CD1c-positive myeloid dendritic cell (primary cell): Measurements from ENCODE around the gene TYW5.
A peak's percentile ranks its signal among the peaks of the same experiment; 100 is the strongest.

Experiments used
- DNase-seq: peaks from one replicate; pipeline ENCODE4 v3.0.0-alpha.2; 2016; ENCODE audit errors: extremely low spot score

TYW5 gene

GRCh38 chr2:199975273-199975895, 20.1 kb upstream of the TYW5 start:
- no peak for DNase-seq

- peak; percentile 10 for DNase-seq
These were observed 18.4 kb upstream of the TYW5 start for GRCh38 chr2:199973703-199974102.

- DNase-seq: no peak
These were observed 16.9 kb upstream of the TYW5 start for GRCh38 chr2:199972088-199972626.

- DNase-seq: no peak
These were observed 12.8 kb upstream of the TYW5 start for GRCh38 chr2:199968126-199968525.

- DNase-seq: no peak
These were observed 11.7 kb upstream of the TYW5 start for GRCh38 chr2:199966976-199967375.

- no peak for DNase-seq
These were observed 11.1 kb upstream of the TYW5 start for GRCh38 chr2:199966405-199966804.

- no peak for DNase-seq
These were observed 6.9 kb upstream of the TYW5 start for GRCh38 chr2:199962203-199962602.

- DNase-seq: no peak
These were observed 2.7 kb upstream of the TYW5 start for GRCh38 chr2:199958014-199958413.

- no peak for DNase-seq
These were observed 730 bp upstream of the TYW5 start for GRCh38 chr2:199956062-199956380.

GRCh38 chr2:199955007-199955338, 318 bp downstream of the TYW5 start:
- DNase-seq: no peak

GRCh38 chr2:199951023-199951422, 4.3 kb downstream of the TYW5 start:
- DNase-seq: no peak

GRCh38 chr2:199950396-199950795, 4.9 kb downstream of the TYW5 start:
- no peak for DNase-seq

GRCh38 chr2:199946836-199947235, 8.5 kb downstream of the TYW5 start:
- DNase-seq: no peak

- no peak for DNase-seq
These were observed 9.1 kb downstream of the TYW5 start for GRCh38 chr2:199946196-199946595.

GRCh38 chr2:199943373-199943772, 11.9 kb downstream of the TYW5 start:
- DNase-seq: no peak

GRCh38 chr2:199940373-199940772, 14.9 kb downstream of the TYW5 start:
- DNase-seq: peak; percentile 14

- DNase-seq: no peak
These were observed 18.7 kb downstream of the TYW5 start for GRCh38 chr2:199936554-199936953.

GRCh38 chr2:199933466-199933865, 21.8 kb downstream of the TYW5 start:
- DNase-seq: no peak

- DNase-seq: no peak
These were observed 22.9 kb downstream of the TYW5 start for GRCh38 chr2:199932312-199932855.

GRCh38 chr2:199929262-199929661, 26.0 kb downstream of the TYW5 start:
- DNase-seq: no peak

GRCh38 chr2:199928626-199929025, 26.7 kb downstream of the TYW5 start:
- DNase-seq: no peak

GRCh38 chr2:199928226-199928625, 27.1 kb downstream of the TYW5 start:
- DNase-seq: no peak

GRCh38 chr2:199926806-199927205, 28.5 kb downstream of the TYW5 start:
- DNase-seq: no peak

GRCh38 chr2:199923924-199924323, 31.4 kb downstream of the TYW5 start:
- DNase-seq: no peak
